Activated T-helper 17 cell treated with anti-CD3 and anti-CD28 coated beads, Interleukin-2, amount 50 U/mL, for 72 hours (primary cell): ENCODE results near the gene TRAF3. TPM values are rescaled to one million over a fixed set of nuclear protein-coding genes. Genes with fewer than 3 reads are reported as not detected.

Experiments
- ATAC-seq: fragments of 150-1000 bp; cut with Tn5 transposase; replicated peaks from 2 replicates; pipeline ENCODE4 v1.10.0; 2021; ENCODE audit warnings: mild to moderate bottlenecking, moderate library complexity
- H3K27ac Mint-ChIP-seq: one replicate; pipeline ENCODE4 v1.8.0; 2022; ENCODE audit warnings: mixed read lengths
- H3K27me3 Mint-ChIP-seq: one replicate; pipeline ENCODE4 v1.8.0; 2022; ENCODE audit warnings: mixed read lengths
- H3K36me3 Mint-ChIP-seq: one replicate; pipeline ENCODE4 v1.8.0; 2022; ENCODE audit warnings: low read depth, mild to moderate bottlenecking, mixed read lengths
- H3K4me1 Mint-ChIP-seq: one replicate; pipeline ENCODE4 v1.8.0; 2022; ENCODE audit warnings: mixed read lengths
- H3K4me3 Mint-ChIP-seq: one replicate; pipeline ENCODE4 v1.8.0; 2022; ENCODE audit warnings: mild to moderate bottlenecking, mixed read lengths
- H3K9me3 Mint-ChIP-seq: one replicate; pipeline ENCODE4 v1.8.0; 2022; ENCODE audit warnings: mixed read lengths
- total RNA-seq, 2 donors: library from RNA; stranded (reverse); gene quantifications; one replicate each; pipeline ENCODE4 v1.2.3, GENCODE V29; 2022

The TRAF3 gene
- total RNA-seq, 2 donors from 2014 or later, result 61.7 to 133 TPM

DNA sequence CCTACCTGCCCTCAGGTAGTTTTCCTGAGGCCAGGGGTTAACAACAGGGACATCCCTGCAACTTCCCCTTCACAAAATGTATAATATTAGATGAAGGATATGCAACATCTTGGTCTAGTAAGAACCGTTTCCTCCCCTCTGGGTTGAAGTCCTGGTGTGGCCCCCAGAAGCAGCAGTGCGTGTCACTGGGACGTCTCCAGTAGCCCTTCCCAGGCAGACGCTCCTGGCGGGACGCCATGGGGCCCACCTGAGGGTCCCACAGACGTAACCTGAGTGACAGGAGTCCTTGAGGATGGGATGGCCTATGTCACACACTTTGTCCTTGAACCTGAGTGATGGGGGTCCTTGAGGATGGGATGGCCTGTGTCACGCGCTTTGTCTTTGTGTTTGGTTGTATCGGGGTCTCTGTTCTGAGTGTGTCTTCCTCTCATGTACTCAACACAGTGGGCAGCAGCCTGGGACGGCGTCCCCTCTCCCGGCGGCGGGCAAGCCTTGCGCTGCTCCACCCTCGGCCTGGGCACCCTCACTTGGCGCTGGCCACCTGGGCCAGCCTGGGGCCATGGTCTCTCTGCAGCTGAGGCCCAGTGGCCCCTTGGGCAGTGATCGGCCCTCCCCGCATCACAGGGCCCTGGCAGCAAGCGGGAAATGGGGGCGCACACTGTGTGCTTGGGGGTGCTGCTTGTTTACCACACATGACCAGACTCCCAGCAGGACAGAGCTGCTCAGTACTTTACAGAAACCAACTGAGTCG lies 130.9 kb downstream of the TRAF3 start:
- Mint-ChIP-seq H3K4me1 (no peaks in the 10 kb centered on the region), H3K27me3 (no peaks in the 10 kb centered on the region), H3K36me3 (peaks cover 49% of the 10 kb centered on the region), H3K4me3 (no peak overlapping the region), H3K9me3 (no peaks in the 10 kb centered on the region), H3K27ac (peak overlapping the region; percentile 75)
- ATAC-seq, result no peak

GRCh38 chr14:102908766-102909455 lies 131.7 kb downstream of the TRAF3 start:
- no peaks in the 10 kb centered on the region for H3K4me1 Mint-ChIP-seq
- H3K27ac Mint-ChIP-seq, result no peak overlapping the region
- no peaks in the 10 kb centered on the region for H3K9me3 Mint-ChIP-seq
- no peak overlapping the region for H3K4me3 Mint-ChIP-seq
- H3K27me3 Mint-ChIP-seq, result no peaks in the 10 kb centered on the region
- H3K36me3 Mint-ChIP-seq, result peaks cover 52% of the 10 kb centered on the region
- ATAC-seq, result no peak

DNA sequence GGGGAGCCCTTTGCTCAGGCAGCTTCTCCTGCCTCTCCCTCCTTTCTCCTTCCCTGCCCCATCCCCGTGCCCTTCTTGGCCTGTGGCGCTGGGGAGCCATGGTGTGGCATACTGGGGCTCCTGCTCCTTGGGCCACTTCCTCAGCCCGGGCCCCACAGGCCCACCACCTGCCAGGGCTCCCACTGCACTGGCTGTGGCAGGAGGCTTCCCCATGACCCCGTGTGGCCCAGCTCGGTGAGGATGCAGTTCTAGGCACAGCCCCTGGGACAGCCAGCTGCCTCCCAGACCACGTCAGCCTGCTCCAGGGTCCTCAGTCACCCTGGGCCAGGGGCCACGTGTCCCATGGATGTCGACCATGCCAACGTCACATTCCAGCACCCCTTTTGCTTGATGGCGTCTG lies 132.2 kb downstream of the TRAF3 start:
- H3K27ac Mint-ChIP-seq, result no peak overlapping the region
- no peak overlapping the region for H3K4me3 Mint-ChIP-seq
- no peak for ATAC-seq
- H3K36me3 Mint-ChIP-seq, result peaks cover 57% of the 10 kb centered on the region
- no peaks in the 10 kb centered on the region for H3K4me1 Mint-ChIP-seq
- no peaks in the 10 kb centered on the region for H3K27me3 Mint-ChIP-seq
- H3K9me3 Mint-ChIP-seq, result no peaks in the 10 kb centered on the region

GRCh38 chr14:102909911-102910310 lies 132.7 kb downstream of the TRAF3 start:
- no peaks in the 10 kb centered on the region for H3K4me1 Mint-ChIP-seq
- H3K27ac Mint-ChIP-seq, result no peak overlapping the region
- ATAC-seq, result no peak
- H3K27me3 Mint-ChIP-seq, result no peaks in the 10 kb centered on the region
- peaks cover 57% of the 10 kb centered on the region for H3K36me3 Mint-ChIP-seq
- H3K9me3 Mint-ChIP-seq, result no peaks in the 10 kb centered on the region
- no peak overlapping the region for H3K4me3 Mint-ChIP-seq

DNA sequence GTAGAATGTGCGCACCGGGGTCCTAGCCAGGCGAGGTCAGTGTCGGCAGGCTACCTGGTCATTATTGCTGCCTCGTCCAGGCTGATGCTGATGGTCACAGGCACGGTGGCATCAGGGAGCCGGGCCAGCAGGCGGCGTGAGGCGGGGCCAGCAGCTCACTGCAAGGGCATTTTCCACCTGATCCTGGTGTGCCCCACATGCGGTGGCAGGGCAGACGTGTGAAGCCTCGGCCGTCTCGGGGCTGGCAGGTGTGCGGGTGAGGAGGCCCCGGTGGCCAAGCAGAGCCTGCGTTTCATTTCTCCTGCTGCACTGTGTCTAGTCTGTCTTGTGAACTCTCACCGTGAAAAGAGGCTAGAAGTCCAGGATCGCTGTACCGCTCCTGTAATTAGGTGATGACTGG lies 133.2 kb downstream of the TRAF3 start:
- peaks cover 57% of the 10 kb centered on the region for H3K36me3 Mint-ChIP-seq
- no peaks in the 10 kb centered on the region for H3K9me3 Mint-ChIP-seq
- no peaks in the 10 kb centered on the region for H3K27me3 Mint-ChIP-seq
- no peak overlapping the region for H3K4me3 Mint-ChIP-seq
- peak overlapping the region; percentile 53 for H3K27ac Mint-ChIP-seq
- no peak for ATAC-seq
- H3K4me1 Mint-ChIP-seq, result no peaks in the 10 kb centered on the region

DNA sequence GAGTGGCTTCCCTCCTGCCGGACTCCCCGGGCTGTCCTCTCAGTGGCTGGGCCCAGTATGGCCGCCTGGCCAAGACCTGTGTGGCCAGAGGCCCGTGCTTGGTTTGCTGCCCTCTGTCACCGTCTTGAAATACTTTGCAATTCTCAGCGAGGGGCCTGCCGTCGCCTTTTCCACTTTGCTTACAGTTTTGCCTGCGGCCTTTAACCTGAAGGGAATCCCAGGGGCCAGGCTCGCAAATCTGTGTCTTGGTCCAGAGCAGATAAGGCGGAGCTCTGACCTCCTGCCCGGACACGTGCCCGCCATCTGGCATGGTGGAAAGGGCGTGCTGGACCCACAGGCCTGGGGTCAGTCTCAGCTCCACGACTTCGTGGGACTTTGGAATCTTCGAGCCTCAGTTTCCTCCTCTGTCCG lies 134.3 kb downstream of the TRAF3 start:
- H3K9me3 Mint-ChIP-seq, result no peaks in the 10 kb centered on the region
- no peak overlapping the region for H3K4me3 Mint-ChIP-seq
- no peaks in the 10 kb centered on the region for H3K4me1 Mint-ChIP-seq
- no peaks in the 10 kb centered on the region for H3K27me3 Mint-ChIP-seq
- H3K27ac Mint-ChIP-seq, result peak overlapping the region; percentile 53
- no peak for ATAC-seq
- H3K36me3 Mint-ChIP-seq, result peaks cover 57% of the 10 kb centered on the region

DNA sequence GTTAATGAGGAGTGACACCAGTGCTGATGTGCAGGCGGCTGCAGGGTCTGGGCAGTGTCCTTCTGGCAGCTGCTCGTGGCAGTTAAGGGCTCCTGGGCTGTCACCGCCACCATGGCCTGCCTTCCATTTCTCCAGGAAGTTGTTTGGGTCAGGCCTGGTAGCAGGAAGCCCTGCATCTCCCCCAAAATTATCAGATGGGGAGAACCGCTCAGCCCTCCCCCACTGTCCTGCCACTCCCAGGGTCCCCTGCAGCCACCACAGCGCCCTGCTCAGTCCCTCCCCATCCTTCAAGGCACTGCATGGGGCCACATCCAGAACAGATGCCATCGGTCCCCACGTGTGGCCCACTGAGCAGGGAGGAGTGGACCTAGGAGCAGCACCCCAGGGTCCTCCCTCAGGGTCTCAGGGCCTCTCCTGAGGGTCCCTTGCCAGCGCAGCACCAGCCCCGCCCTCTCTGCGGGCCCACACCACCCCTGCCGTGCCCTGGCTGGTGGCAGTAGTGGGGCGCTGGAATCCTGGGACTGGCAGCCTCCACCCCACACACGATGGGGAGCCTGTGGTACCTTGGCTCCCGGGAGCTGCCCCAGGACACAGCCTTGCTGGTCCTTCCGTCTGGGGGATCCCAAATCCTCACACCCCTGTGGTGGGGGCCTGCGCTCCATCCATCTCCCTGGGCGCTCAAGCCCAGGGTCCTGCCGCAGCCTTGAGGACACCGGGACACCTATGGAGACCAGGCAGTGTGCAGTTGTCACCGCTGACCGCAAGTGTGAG lies 134.9 kb downstream of the TRAF3 start:
- Mint-ChIP-seq H3K36me3 (peaks cover 57% of the 10 kb centered on the region), H3K9me3 (no peaks in the 10 kb centered on the region), H3K27me3 (no peaks in the 10 kb centered on the region), H3K4me3 (no peak overlapping the region), H3K27ac (no peak overlapping the region), H3K4me1 (no peaks in the 10 kb centered on the region)
- no peak for ATAC-seq

DNA sequence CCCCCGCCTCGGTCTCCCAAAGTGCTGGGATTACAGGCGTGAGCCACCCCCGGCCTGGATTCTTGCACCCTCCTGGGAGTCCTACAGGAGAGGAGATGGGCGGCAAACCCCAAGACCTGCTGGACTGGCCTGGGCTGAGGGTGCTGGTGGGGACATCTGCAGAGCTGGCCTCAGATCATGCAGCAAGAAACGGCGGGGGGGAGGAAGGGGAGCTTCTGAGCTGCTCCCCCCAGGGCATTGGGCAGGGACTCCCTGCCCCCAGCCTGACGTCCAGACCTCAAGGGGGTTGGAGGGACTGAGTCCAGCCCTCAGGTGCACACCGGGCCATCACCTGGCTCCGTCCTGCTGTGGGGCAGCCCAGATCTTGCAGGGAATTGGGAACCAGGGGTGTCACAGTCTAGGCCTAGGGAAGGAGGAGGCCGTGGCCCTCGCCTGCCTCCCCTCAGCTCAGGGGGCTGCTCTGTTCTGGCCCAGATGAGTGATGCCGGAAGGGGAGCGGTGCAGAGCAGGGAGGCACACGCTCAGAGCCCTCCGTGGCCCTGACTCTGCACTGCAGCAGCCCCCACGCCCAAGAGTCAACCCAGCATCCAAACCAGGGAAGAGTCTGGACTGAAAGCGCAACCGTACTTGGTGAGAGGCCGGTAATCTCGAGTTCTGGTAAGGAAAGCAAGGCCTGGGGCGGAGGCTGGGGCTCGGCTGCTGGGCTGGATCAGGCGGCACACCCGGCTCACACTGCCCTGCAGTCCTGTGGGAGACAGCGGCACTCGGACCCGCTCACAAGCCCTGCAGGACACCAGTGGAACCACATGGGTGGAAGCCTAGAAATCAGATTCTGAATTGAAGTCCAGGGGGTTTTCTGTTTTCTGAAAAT lies 136.3 kb downstream of the TRAF3 start:
- no peaks in the 10 kb centered on the region for H3K9me3 Mint-ChIP-seq
- ATAC-seq, result no peak
- peak overlapping the region; percentile 61 for H3K27ac Mint-ChIP-seq
- H3K4me1 Mint-ChIP-seq, result no peaks in the 10 kb centered on the region
- peaks cover 45% of the 10 kb centered on the region for H3K36me3 Mint-ChIP-seq
- no peak overlapping the region for H3K4me3 Mint-ChIP-seq
- H3K27me3 Mint-ChIP-seq, result no peaks in the 10 kb centered on the region

- Mint-ChIP-seq H3K4me3 (no peak overlapping the region), H3K4me1 (no peaks in the 10 kb centered on the region), H3K36me3 (peaks cover 38% of the 10 kb centered on the region), H3K27ac (peak overlapping the region; percentile 61), H3K27me3 (no peaks in the 10 kb centered on the region), H3K9me3 (no peaks in the 10 kb centered on the region)
- no peak for ATAC-seq
Measured at GRCh38 chr14:102914474-102915291, 137.4 kb downstream of the TRAF3 start.

DNA sequence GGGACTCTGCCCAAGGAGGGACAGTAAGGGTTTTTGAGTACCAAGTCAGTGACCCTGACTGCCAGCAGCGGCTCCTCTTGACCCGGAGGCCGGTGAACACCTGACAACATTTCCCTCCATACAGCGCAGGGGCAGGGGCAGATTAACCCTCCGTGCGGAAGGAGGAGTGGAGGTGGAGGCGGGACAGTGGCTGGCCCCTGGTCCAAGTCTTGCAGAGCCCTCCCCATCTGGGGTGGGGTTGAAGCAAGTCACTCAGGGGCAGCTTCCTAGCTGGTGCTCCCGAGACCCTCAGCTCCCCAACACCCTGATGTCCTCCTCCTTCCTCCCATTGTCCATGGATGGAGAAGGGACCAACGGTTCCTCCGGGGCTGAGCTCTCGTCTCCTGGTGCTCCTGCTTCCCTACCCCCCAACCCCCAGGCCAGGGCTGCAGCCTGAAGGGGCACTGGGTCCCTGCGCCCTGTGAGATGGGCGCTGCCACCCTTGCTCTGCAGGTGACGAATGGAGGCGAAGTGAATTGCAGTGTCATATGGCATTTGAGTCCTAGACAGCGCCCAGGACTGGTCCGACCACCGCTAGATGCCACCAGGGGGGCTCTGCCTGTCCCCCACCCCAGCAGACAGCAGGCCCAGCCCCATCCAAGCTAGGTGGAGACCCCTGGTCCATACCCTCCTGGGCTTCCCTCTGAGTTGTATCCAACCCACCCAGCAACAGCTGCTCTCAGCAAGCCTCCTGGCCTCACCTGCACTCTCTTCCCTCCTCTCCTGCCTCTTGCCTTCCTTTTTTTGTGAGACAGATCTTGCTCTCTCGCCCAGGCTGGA lies 138.3 kb downstream of the TRAF3 start:
- H3K4me3 Mint-ChIP-seq, result no peak overlapping the region
- H3K9me3 Mint-ChIP-seq, result no peaks in the 10 kb centered on the region
- no peaks in the 10 kb centered on the region for H3K4me1 Mint-ChIP-seq
- peaks cover 30% of the 10 kb centered on the region for H3K36me3 Mint-ChIP-seq
- ATAC-seq, result no peak
- peak overlapping the region; percentile 70 for H3K27ac Mint-ChIP-seq
- no peaks in the 10 kb centered on the region for H3K27me3 Mint-ChIP-seq

DNA sequence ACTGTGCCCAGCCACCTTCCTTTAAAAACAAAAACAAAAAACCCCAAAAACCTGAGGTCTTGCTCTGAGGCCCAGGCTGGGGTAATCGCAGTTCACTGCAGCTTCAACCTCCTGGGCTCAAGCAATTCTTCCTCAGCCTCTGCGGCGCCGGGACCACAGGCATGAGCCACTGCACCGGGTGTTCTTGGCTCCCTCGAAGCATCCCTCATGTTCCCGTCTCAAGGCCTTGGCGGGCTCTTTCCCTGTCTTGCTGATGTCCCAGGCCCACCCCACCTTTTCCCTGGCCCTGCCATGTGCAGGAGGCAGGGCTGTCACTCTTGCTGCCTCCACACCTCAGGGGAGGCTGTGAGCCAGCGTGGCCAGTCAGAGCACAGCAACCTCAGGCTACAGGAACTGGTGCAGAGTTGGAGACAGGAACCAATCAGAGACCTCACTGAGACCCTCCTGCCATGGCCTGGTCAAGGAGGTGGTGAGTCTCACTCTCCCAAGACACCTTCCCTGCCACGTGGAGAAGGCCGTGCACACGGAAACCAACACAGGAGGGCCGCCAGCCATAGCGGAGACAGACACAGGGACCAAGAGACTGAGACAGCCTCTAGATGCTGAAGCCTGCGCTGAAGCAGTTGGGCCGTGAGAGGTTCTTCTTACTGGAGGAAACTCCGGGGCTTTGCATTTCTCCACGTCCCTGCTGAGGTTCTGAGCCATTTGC lies 139.3 kb downstream of the TRAF3 start:
- Mint-ChIP-seq H3K9me3 (no peaks in the 10 kb centered on the region), H3K4me1 (no peaks in the 10 kb centered on the region), H3K4me3 (no peak overlapping the region), H3K27ac (peak overlapping the region; percentile 70), H3K27me3 (no peaks in the 10 kb centered on the region), H3K36me3 (peaks cover 20% of the 10 kb centered on the region)
- ATAC-seq, result no peak

DNA sequence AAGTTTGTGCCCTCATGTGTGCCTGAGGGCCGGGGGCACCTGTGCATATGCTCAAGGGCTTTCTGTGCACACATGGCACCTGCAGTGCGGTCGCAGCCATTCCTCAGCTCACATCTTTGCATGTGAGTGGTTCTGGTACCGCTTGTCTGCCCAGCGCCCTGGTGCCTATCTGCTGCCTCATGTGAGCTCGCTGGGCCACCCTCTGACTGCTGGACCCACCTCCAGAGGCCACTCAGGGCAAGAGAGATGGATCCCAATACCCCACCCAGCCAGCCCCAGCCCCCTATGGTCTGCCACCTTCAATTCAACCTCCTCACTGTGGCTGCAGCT lies 139.8 kb downstream of the TRAF3 start:
- ATAC-seq, result peak; percentile 2
- H3K27me3 Mint-ChIP-seq, result no peaks in the 10 kb centered on the region
- no peaks in the 10 kb centered on the region for H3K4me1 Mint-ChIP-seq
- H3K27ac Mint-ChIP-seq, result peak overlapping the region; percentile 19
- H3K4me3 Mint-ChIP-seq, result no peak overlapping the region
- no peaks in the 10 kb centered on the region for H3K9me3 Mint-ChIP-seq
- peaks cover 14% of the 10 kb centered on the region for H3K36me3 Mint-ChIP-seq
